Hematopoietic multipotent progenitor cell treated with erythropoietin and hydrocortisone succinate and interleukin-3 and kit ligand, for 4 days (in vitro differentiated cells): ENCODE measurements around the gene ARHGAP15.

ENCODE experiments used
- DNase-seq: peaks from one replicate; pipeline ENCODE4 v3.0.0-alpha.2; 2015

Gene ARHGAP15

DNA sequence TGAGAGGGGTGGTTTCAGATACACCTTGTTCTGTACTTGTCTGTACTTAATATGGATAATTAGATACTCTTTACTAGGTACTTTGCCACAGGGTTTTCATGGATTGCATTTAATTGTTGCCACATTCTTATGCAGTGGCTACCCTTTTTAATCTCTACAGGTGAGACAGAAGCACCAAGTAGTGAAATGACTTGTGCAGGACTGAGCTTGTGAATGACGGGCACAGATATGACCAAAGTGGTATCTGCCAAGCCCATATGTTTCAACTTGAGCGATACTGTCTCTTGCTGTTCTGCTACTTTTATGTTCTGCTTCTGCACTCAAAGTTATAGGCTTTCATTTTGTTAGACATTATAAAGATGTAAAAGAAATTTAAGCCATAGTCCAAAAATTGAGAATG, 288.2 kb downstream of the ARHGAP15 start:
- DNase-seq: no peak

DNA sequence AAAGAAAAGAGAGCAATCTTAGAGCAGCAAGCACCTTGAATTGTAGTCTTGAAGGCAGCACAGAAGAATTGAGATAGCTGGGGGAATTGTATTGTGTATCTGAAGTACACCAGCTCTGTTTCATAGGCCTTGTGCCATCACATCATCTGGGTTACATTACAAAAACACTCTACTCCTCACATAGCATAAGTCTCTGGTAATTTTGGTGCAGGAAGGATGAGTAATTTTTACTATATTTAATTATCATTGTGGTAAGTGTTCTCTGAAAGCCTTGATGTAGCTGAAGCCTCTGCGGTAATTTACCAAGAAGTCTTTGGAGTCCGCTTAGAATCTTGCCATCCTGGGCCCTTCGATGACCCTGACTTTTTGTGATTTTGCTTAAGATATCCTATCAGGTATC, 291.1 kb downstream of the ARHGAP15 start:
- no peak for DNase-seq

DNA sequence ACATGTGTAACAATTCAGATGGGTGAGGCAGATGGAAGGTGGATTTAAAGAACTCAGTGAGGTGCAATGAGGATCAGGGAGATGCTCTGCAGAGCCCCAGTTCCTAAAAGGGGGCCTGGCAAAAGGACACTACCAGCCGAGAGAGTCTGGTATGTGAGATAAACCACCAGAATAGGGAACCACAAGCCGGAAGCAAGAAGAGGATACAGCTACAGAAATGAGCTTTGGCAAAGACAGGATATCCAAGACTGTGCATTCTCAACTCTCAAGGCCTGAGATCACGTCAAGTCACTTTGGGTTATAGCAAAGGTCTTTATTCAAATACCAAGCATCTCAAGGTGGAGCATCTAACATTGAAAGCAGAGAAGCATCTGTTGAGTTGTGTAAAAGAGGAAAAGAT, 293.5 kb downstream of the ARHGAP15 start:
- peak; percentile 92 for DNase-seq

DNA sequence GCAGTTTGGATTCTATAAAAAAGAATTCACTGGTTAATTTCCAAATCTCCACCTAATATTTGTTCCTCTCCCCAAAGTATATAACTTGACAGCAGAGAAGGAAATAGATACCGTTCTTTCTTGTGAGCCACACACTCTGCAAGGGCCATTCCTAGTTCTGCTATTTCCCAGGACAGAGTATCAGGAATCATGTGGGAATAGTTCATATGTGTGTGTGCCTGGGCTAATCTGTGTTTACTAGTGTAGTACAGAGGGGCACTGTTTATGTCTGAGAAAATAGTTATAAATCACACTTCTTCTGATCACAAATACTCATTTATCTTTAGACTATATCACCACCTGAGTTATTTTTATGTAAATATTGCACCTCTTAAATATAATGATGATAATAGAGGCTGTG, 296.7 kb downstream of the ARHGAP15 start:
- DNase-seq: no peak

DNA sequence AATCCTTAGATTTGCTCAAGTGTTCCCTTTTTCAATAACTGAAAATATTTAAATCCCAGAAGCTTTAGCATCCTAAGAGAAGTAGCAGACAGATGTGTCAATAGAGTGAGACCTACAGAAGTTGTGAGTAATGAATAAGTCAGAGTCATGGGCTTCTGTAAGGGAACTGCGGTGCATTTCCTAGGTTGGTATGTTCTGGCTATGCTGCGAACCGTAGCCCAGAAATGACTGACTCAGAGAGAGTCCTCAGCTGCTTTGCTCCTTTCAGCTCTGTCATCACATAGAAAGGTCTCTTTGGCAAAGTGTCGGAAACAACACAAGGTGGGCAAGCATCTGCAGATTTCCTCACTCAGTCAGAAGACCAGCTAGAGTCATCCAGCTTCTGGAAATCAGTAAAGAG, 297.1 kb downstream of the ARHGAP15 start:
- no peak for DNase-seq

DNA sequence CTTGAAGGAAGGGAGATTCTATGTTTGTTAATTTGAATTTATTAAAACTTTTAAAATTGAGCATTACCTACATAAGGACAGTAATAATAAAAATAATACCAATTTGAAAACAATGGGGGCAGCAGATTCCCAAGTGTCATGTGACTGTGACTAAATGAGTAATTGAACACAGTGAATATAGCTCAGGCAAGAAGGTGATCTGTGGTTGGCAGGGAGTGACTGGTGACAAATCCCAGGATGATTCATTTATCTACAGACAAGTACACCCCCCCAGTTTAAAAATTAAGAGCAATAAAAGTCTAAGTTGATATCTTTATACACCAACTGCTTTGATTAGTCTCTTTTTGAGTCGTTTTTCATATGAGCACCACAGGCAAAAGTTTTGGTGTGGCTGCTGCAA, 299.5 kb downstream of the ARHGAP15 start:
- DNase-seq: peak; percentile 9

DNA sequence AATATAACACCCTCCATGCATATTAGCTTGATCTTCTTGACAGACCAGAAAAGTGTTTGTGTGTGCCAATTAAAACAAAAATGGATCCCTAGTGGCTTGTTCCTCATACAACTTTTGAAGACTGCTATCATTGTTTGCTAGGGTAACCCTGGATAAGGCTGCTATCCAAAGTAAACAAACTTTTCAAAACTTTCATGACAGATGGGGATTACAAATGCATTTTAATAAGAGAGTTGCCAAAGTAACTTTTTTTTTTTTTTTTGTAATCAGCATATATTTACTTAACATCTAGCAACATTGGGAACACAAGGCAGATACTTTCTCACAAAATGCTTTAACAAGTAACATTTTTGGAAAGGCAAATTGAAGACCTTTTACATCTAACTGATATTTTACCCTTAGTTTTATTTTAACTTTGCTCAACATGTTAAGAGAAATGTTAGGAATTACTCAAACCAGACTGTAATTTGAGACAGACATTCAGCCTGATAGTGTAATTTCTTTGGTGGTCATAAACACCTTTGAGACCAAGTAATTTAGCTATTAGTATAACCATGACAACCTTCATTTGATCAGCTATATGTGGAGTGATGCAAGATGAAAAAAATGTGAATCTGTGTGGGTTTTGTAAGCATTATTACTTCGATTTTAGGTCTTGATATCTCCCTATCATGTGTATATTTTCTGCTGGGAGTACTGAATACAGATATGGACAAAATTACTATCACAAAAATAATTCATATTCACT, 300.9 kb downstream of the ARHGAP15 start:
- no peak for DNase-seq

DNA sequence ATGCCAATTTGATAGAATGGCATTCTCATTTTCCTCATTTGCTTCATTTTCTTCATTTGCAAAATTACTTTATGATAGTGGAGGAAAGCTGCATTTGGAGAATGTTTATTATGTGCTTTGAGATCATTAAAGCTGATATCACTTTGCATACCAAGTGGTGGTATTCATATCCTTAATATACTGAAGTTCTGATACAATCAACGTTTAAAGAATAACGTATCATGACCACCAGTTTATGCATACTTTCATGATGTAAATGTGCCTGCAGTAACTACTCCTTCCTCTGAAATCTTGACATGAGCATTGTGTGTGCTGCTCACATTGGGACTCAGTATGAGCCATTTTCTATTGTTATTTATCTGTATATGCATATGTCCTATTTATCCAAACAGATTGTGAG, 302.1 kb downstream of the ARHGAP15 start:
- no peak for DNase-seq

DNA sequence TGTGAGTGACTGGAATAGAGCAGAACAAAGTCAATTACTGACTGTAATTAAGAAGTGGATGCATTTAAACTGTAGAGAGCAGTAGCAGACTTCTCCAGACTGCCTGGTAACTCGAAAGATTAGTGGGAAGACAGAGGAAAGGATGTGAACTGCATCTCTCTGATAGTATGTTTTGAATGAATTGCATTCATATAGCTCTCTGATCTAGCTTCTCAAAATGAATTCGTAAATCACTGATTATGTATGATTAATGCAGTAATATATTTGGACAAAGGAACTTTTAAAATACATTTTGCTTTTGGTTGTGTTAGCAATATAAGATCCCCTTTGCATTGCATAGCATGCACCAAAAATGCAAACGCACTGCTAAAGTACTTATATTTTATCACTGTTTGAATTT, 304.0 kb downstream of the ARHGAP15 start:
- DNase-seq: peak; percentile 37

DNA sequence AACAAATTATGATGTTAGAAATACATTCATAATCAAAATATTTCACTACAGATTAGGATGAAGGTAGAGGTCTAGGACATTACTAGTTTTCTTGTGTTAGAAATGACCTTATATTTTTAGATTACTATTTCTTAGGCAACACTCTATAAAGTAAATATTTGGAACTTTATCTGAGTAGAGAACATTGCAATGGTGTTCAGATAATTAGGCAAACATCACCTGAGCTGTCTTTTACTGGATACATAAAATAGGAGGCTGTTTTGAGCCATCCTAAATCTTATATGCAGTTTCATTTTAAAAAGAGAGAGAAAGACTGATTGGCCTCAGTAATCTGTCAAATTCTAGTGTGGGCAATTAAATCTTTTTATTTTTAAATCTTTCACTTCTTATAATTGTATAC, 304.6 kb downstream of the ARHGAP15 start:
- DNase-seq: no peak

DNA sequence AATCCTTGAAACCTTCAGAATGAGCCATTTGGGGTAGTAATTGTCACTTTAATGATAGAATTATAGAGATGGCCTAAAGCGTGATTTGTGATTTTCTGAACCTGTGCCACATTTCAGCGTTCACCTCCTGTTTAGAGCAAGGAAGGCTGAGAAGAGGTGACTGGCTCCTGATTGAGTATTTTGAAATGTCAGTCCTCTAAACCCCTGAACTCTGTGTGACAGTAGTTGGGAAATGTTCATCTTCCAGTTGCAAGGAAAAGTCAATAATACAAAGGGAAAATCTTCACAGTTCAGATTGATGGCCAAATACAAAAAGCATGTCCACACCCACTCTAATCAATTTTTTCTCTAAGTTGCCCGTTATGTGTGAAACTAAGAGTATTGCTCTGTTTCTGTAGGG, 305.2 kb downstream of the ARHGAP15 start:
- no peak for DNase-seq

DNA sequence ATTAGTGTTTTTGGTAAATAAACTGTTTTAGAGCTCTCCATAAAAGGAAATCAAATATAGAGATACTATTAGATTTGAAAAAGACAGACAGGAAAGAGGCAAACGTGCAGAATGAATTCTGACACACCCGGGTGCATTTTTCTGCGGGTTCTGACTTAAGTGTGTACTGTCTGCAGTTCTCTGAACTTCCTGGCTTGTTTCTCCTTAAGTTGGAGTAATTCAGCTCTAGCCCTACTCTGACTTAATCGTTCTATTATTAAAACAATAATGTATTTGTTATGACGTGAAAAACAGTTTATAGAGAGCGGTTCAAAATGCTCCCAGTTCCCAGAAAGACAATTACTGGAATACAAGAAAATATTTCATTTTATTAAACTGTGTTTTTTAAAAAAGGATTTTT, 305.9 kb downstream of the ARHGAP15 start:
- DNase-seq: no peak

DNA sequence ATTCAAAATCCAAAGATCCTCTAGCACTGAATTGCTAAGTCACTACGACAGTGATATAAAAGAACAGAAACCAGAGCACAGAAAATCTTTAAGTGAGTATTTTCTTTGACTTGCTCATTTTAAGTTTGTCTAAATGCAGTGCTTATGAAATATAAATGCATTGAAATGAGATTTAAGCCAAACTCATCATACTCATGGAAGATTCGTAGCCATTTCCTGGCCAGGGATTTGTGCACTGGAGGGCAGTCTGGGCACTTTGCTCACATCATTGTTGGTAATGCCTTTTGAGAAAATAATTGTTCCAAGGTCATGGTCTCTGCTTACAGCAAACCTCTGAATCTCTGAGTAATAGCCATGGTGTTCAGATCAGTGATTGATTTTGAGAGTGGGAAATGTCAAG, 307.7 kb downstream of the ARHGAP15 start:
- no peak for DNase-seq

DNA sequence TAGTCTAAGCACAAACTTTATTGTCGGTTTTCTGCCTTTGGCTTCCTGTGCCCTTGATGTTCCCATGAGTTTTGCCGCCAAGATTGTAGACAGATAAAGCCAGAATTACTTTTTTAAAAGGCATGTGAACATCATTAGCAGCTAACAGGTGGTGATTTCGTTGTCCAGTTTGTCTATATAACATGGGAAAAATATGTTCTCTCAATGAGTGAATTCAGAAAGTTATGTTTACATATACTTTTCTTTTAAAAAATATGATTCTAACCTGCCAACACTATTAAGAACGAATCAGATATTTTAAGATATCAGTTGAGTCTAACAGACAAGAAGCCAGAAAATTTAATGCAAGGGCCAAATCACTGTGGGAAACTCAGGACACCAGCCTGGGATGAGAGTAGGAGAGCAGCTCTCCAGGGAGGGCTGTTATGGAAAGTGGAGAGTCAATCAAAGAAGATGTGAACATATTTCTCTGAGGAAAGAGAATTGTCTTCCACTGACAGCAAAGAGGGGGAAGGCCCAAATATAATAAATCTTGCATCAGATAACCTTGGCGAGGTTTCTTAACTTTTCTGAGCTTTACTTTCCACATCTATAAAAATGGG, 311.3 kb downstream of the ARHGAP15 start:
- DNase-seq: no peak

DNA sequence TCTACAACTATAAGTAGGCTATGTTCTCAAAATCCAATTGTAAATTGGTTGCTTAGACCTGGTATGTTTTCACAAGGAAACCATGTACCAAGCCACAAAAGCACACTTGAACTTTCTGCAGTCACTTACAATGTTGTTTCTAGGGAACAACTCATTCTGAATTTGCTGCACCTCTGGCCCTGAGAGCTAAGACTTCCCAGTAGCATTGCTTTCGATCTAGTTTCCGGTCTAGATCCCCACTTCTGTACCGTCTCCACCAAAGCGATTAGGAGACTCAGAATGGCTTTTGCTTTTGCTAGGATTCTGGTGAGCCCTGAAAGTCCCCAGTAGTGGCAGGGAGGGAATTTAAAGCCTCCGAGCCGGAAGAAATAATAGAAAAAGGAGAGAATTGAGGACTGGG, 313.0 kb downstream of the ARHGAP15 start:
- no peak for DNase-seq

DNA sequence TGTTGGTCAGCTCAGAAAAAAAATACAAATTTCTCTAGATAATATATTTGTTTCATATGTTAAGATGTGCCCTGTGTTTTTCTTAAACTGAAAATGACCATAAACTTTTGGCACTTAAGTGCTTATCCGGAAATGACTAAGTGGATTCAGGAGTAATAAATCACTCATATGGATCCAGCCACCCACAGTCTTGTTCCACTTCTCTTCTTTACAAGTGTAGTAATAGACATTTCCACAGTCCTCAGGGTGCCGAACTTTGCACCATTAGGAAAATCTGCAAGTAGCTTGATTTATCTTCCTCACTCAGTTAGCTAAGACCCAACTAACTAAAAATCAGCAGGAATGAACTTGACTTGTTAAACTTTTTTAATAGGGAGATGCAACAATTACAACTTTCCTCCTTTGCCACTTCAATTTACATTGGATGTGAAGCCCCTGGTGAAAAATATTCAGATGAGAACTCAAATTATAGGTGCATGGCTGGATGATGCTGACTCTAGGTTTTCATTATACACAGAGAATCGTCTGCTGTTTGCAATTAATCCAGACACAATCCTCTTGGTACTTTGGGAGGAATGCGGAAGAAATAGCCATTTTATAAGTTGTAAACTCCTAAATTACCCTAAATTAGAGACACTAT, 322.5 kb downstream of the ARHGAP15 start:
- peak; percentile 79 for DNase-seq

DNA sequence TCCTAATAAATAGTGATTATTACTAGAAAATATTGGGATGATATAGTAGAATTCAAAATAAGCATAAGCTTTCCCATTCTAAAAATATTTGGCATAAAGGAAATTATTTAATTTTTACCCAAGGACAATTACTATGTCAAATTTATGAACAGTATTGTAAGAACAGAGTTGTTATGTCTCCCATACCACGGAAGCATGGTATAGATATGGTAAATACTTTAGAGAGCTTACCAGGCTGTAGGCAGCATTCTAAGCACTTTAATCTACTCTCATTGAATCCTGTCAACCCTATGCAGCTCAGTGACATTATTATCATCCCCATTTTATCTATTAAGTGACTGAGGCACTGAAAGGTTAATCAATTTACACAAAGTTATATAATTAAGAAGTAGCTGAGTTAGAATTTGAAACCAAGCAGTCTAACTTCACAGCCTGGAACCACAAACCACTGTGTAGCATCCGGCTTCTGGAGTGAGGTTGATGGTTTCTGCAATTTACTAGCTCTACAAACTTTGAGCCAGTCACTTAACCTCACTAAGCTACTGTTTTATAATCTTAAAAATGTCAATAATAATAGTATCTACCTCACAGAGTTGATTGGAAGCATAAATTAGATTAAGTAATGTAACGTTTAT, 323.7 kb downstream of the ARHGAP15 start:
- DNase-seq: peak; percentile 75

DNA sequence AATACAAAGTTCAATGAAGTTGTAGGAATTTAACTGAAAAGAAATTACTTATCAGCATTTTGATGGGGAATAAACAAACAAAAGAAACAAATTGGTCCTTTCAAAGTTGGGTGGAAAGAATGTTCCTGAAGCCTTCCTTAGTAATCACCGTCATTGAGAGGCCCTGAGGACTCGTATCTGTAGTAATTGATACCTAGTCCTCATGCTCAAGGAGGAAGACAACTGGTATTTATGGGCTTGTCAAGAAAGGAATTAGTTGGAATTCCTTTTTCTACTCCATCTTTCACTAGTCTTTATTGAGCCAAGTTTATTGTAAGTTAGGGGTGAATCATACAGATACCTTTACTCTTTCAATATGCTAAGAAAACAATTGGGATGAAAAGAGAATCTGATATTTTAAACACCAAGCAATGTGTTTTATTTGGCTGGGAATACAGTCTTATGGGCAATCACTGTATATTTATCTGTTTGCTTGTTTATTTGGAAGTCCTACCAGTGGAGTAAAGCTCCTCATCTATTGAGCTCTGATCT, 324.8 kb downstream of the ARHGAP15 start:
- no peak for DNase-seq

DNA sequence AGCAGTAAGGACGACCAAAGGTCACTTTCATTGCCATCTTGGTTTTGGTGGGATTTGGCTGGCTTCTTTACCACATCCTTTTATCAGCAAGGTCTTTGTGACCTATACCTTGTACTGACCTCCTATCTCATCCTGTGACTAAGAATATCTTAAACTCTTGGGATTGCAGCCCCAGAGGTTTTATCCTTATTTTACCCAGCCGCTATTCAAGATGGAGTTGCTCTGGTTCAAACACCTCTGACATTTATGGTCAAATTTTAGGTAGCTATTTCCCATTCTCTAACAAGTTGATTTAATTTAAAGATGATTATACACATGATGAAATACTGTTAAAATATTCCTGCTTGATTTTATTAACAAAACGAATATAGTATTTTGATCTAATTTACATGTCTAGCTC, 326.1 kb downstream of the ARHGAP15 start:
- DNase-seq: no peak

DNA sequence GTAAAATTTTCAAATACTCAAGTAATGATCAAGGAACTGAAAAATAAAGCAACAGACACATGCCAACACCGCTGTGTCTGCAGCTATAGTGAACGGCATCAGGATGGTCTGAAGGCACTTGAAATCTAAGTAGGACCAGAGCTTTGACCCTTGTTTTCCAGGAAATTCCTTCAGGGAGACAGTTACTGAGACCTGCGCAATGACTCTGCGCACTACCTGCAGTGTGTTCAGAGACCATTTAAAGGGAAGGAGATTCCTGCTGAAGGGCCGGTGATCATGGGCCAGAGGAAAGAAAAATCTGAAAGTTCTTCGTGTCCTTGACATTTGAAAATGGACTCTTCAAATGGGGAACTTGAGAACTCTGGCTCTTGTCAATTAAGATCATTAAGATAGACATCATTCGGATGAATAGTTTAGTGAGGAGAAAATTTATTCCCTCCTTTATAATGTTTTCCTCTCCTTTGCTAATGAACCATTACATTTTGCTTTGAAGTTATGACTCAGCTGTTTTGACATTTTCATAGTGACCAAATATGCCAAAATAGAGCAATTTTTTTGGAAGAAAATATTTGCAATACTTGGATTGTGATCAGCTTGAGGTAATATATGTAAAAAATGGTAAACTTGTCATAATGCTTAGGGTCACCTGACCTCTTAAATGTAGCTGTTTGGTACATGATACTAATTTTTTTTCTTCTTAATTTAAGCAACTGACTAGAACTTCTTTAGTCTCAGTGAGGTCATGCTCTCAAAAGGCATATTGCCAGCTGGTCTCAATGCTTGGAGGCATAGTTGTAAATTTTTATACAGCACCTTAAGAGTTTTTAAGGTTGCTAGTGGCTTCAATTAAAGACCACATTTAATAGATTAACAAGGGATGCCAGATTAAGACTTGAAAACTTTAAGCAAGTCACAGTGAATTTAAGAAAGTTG, 329.3 kb downstream of the ARHGAP15 start:
- no peak for DNase-seq

DNA sequence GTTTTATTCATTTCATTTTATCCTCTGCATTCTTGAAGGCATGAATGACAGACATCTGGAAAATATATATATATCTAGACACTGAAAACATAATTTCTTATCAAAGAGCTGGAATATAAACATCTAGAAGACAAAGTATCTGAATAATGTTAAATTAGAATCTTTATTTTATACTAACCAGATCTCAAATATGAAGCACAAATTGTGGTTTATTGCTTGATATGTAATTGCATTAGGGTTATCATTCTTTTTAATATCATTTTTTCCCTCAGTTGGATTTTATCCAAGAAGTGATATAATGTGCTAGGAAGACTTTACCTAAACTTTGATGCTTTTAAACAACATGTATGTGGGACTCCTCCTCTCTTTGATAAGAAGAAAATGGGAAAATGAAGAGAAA, 331.2 kb downstream of the ARHGAP15 start:
- DNase-seq: no peak

DNA sequence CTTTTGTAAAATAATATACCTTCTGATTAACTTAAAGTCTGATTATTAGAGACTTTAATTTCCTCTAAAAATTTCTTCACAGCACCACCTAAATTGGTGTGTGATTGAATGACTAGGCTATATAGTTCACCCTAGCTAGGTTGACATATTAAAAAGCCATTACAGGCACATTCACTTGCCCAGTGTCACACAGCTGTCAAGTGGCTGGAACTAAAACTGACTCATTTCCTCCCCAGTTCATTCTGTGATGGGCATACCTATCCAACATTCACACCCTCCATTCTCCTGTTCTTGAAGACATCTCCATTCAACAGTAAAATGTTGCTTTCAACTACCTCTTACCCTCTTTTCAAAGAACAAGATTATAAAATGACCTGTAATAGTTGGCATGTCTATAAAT, 334.5 kb downstream of the ARHGAP15 start:
- DNase-seq: no peak

DNA sequence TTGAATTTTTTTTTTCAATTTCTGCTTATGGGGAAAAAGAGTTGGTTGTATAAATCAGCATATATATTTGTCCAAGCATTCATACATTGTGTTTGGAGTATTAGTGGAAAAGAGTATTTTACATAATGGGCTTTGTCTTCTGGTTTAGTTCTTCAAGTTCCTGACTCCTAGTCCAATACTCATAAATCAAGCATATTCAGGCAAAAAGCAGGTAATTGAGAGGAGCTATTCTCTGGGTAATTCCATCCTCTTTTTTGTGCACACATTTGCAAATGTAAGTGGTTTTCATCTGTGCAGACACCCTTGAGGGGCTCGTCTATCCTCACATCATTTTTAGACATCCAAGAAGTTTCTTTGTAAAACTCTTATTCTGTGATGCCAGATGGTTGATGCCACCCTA, 337.2 kb downstream of the ARHGAP15 start:
- no peak for DNase-seq
